Frontal cortex (tissue), 4 donors: ENCODE data around the gene ARHGEF26. TPM values are rescaled to one million over a fixed set of nuclear protein-coding genes. Genes with fewer than 3 reads are reported as not detected.

ENCODE experiments used
- DNase-seq, 2 donors: peaks; one replicate each; pipeline ENCODE4 v3.0.0; 2012; ENCODE audit warnings: low spot score in 2 of 2
- FAIRE-seq: peaks from 2 replicates; lab custom pipeline; 2012; peaks lifted over from hg19 to GRCh38; lab: Jason Lieb, UNC
- total RNA-seq: library from RNA; depleted of rRNA; stranded (reverse); fragments of >200 nt; gene quantifications from one replicate; pipeline ENCODE4 v1.2.3, GENCODE V29; 2014
- donor health status: control.
- donor health status: control.
- donor health status: control.

The ARHGEF26 gene
- total RNA-seq, 1 donor from 2014 or later = 4.1 TPM

DNA sequence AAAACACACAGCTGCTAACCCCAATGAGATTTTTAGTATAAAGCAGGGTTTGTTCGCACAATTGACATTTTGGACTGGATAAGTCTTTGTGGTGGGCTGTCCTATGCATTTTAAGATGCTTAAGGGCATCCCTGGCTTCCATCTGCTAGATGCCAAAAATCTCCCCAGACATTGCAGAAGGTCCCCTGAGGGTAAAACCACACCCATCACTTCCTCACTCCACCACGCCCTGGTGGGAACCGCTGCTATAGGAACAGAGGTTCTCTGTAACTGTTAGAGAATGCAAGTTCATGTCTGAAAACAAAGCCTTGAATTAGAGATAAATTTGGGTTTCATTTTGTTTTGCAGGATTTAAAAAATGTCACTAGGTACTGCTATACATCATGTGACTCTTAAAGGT, 67.7 kb downstream of the ARHGEF26 start:
- FAIRE-seq (no peak), DNase-seq (no peak)

DNA sequence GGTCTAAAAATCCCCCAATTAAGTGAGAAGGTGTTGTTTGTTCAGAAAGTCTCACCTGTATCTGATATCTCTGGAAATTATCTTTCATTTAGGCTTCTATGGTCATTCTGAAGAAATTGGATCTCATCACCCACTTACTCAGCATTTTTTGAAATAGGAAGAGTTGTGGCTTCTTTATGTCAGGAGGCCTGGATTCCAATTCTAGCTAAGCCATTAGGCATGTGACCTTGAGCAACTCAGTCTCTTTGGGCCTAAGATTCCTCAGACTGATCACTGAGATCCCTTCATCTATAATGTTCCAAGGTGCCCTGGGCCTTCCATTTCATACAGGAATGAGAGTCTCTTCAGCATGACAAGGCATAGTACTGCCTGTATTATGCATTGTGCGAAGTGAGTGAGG, 70.3 kb downstream of the ARHGEF26 start:
- no peak for FAIRE-seq
- no peak for DNase-seq

GRCh38 chr3:154192225-154192624, 71.0 kb downstream of the ARHGEF26 start:
- FAIRE-seq = no peak
- no peak for DNase-seq

- no peak for FAIRE-seq
- DNase-seq = no peak
These were observed 71.9 kb downstream of the ARHGEF26 start for GRCh38 chr3:154193000-154193615.

GRCh38 chr3:154194877-154195276, 73.7 kb downstream of the ARHGEF26 start:
- DNase-seq (no peak), FAIRE-seq (no peak)

DNA sequence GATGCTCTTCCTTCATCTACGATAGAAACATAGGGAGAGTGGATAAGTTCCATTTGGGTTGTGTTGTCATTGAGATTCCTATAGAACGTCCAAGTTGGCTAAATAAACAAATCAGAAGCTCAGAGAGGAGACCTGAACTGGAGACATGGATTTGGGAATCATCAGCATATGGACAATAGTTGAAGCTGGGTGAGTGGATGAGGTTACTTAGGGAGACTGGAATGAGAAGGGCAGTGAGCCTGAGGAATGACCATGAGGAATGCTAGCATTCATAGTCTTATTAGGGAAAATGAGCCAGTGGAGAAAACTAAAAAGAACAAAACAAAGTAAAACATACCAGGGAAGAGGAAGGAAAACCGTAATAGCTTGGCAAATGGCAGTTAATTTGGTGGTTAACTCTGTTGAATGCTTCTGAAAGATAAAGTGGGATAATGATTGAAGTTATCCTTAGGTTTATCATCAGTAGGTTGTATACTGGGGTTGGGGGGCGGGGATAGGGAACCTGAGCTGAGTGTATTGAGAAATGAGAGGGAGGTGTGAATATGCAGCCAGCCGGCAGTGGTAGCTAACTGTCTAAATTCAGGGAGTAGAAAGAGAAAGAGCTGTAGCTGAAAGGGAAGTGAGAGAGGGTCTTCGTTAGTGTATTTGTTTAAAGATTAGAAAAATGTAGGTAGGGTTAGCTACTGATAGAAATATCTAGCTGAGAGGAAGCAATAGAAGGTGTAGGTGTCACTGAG, 74.6 kb downstream of the ARHGEF26 start:
- FAIRE-seq (no peak), DNase-seq (no peak)

GRCh38 chr3:154197751-154198150, 76.6 kb downstream of the ARHGEF26 start:
- DNase-seq = no peak
- FAIRE-seq = no peak

DNA sequence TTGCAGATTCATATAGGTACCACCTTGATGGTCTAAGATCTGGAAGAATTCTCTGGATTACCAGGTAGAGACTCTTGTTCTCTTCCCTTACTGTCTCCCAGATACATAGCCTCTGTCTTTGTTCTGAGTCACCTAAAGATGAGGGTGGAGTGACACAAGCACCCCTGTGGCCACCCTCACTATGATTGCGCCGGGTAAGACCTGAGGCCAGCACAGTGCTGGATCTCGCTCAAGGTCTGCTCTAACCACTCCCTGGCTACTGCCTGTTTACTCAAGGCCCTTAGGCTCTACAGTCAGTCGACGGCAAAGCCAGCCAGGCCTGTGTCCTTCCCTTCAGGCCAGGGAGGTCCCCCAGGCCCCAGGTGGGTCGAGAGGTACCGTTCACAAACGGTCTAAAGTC, 88.3 kb downstream of the ARHGEF26 start:
- DNase-seq = no peak
- FAIRE-seq = no peak

GRCh38 chr3:154210986-154211385, 89.8 kb downstream of the ARHGEF26 start:
- no peak for DNase-seq
- FAIRE-seq = no peak

DNA sequence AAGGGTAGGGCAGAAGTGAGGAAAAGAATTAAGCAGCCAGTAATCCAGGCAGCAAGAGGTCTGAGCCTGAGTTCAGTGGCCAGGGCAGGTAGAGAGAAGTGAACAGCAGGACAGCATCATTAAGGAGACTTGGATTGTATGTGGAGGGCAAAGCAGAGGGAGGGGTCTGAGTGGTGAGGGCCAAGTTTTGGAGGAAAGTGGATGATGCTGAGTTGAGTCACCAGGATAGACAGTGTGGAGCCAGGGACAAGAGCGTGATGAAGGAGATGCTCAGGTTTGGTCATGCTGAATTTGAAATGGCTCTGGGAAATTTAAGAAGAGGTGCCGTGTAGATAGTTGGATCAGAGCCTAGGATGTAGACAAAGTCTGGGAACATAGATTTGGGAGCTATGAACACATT, 93.1 kb downstream of the ARHGEF26 start:
- DNase-seq = no peak

DNA sequence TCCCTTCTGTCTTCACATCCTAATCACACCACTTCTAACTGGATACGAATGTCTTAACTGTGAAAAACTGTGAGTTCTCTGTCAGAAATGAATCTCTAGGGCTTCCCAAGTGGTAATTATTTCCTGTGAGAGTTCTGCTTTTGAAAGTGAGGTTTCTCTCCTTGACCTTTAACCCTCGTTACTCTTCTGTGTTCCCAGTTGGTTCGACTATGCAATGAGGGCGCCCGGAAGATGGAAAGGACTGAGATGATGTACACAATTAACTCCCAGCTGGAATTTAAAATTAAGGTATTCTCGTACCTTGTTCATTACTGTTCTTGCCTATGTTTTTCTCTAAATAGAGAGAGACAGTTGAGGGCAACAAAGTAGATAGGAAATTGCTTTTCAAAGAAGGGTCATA, 96.5 kb downstream of the ARHGEF26 start:
- FAIRE-seq = no peak
- DNase-seq = no peak

More for the DNA sequence above, 93.1 kb downstream of the ARHGEF26 start:
- FAIRE-seq = no peak

DNA sequence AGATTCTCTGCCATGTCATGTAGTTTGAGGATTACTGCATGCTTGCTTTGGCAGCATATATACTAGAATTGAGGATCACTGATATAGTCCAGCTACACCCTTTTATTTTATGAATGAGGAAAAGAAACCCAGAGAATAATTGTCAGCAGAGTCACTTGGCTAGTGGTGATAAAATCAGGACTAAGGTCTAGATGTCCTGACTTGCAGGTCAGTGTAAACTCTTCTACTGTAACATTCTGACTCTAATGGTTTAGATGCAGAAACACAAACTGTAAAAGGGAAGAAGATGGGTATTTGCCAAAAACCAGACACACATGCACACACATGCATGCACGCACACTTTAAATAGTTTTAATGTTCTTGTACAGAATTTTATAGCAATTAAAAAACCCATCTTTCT, 97.5 kb downstream of the ARHGEF26 start:
- no peak for FAIRE-seq
- DNase-seq = no peak

- DNase-seq = no peak
These were observed 99.3 kb downstream of the ARHGEF26 start for GRCh38 chr3:154220462-154220861.

DNA sequence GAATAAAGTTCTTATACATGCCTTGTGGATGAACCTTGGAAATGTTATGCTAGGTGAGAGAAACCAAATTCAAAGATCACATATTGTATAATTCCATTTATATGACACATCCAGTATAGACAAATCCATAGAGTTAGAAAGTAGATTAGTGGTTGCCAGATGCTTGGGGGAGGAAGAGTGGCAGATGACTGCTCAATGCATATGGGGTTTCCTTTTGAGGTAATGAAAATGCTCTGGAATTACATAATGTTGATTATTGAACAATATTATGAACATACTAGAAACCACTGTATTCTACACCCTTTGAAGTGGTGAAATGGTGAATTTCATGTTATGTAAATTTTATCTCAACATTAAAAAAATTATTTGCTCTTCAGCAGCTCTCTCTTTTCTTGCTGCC, 102.3 kb downstream of the ARHGEF26 start:
- no peak for FAIRE-seq
- no peak for DNase-seq

More at GRCh38 chr3:154220462-154220861, 99.3 kb downstream of the ARHGEF26 start:
- no peak for FAIRE-seq

- no peak for FAIRE-seq
These were observed 103.2 kb downstream of the ARHGEF26 start for GRCh38 chr3:154224366-154224765.

GRCh38 chr3:154224866-154225265, 103.7 kb downstream of the ARHGEF26 start:
- no peak for DNase-seq
- FAIRE-seq = no peak

More at GRCh38 chr3:154224366-154224765, 103.2 kb downstream of the ARHGEF26 start:
- no peak for DNase-seq

GRCh38 chr3:154225536-154225935, 104.3 kb downstream of the ARHGEF26 start:
- DNase-seq (no peak), FAIRE-seq (no peak)

GRCh38 chr3:154227531-154227930, 106.3 kb downstream of the ARHGEF26 start:
- FAIRE-seq = no peak
- no peak for DNase-seq

DNA sequence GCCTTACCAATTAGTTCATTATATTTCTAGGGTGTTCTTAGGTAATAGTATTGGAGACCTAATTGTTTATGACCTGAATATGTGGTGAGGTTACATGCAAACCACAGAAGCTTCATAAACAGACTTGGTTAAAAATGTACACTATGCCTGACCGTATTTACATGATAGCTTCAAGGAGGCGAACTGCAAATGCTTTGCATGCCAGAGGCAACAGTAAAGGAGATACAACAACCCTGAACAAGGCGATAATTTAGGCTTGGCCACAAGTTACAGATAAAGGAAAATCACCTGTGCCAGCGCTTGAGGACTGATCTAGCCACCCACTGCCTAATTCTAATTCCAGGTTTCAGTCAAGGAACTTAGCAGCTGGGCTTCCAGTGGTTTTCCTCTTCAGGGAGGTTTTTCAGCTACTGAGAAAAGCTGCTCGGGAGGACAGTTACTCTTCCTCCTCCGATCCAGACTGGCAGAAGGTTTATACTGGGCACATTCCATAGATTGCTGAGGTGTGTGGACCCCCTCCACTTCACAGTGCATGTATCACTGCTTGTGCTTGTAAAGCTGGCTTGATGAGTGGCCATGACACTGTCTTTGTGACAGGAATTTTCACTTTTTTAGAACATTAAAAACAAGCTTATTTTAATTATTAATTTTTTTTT, 107.5 kb downstream of the ARHGEF26 start:
- FAIRE-seq (no peak), DNase-seq (no peak)

DNA sequence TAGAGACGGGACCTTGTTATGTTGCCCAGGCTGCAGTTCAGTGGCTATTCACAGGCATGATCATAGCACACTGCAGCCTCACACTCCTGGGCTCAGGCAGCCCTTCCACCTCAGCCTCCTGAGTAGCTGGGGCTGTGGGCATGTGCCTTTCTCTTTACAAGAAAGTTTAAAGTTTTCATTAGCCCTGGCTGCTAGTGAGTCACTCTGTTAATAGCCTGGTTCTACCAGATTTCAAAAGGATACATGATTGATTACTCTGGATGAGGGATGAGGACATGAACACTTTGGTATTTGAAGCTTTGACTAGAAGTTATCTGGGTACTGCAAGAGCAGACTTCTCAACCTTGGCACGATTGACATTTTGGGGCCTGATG, 108.0 kb downstream of the ARHGEF26 start:
- FAIRE-seq (no peak), DNase-seq (no peak)

DNA sequence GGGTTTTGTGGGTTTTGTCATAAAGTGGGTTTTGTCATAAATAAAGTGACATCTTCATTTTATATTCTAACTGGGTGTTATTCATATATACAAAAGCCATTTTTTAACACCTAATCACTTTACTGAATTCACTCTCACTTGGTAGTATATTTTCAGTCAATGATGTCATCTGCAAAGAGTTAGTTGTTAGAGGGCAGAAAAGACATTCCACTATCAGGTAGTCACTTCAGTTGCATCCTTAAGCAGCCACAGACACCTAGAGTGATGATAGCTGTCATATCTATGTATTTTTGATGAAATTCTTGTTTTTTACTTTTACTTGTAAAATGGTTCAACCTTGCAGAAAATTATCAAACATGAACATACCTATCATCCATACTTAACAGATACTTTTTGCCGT, 114.1 kb downstream of the ARHGEF26 start:
- DNase-seq (no peak), FAIRE-seq (no peak)
